HG03066 (cell line): Measurements from ENCODE around the gene SRCIN1.

Experiments used
- ATAC-seq: cut with Tn5 transposase; IDR thresholded peaks from one replicate; pipeline ENCODE4 v1.9.1; 2021; ENCODE audit warnings: low read depth; ENCODE audit not compliant: unreplicated experiment

The SRCIN1 gene

GRCh38 chr17:38566666-38567031 lies 39.1 kb downstream of the SRCIN1 start:
- no peak for ATAC-seq

GRCh38 chr17:38565853-38566665 lies 39.7 kb downstream of the SRCIN1 start:
- no peak for ATAC-seq

GRCh38 chr17:38564869-38565268 lies 40.9 kb downstream of the SRCIN1 start:
- no peak for ATAC-seq

- no peak for ATAC-seq
Measured at GRCh38 chr17:38564254-38564837, 41.4 kb downstream of the SRCIN1 start.

- no peak for ATAC-seq
Measured at GRCh38 chr17:38563362-38564253, 42.1 kb downstream of the SRCIN1 start.

GRCh38 chr17:38562903-38563302 lies 42.8 kb downstream of the SRCIN1 start:
- ATAC-seq, result no peak

- no peak for ATAC-seq
Measured at GRCh38 chr17:38562215-38562569, 43.6 kb downstream of the SRCIN1 start.

- no peak for ATAC-seq
Measured at GRCh38 chr17:38561416-38562214, 44.1 kb downstream of the SRCIN1 start.

GRCh38 chr17:38560503-38561318 lies 45.0 kb downstream of the SRCIN1 start:
- no peak for ATAC-seq

GRCh38 chr17:38559880-38560230 lies 45.9 kb downstream of the SRCIN1 start:
- no peak for ATAC-seq

GRCh38 chr17:38559051-38559879 lies 46.5 kb downstream of the SRCIN1 start:
- no peak for ATAC-seq

GRCh38 chr17:38558728-38559050 lies 47.1 kb downstream of the SRCIN1 start:
- ATAC-seq, result no peak

GRCh38 chr17:38557836-38558727 lies 47.7 kb downstream of the SRCIN1 start:
- ATAC-seq, result no peak

- no peak for ATAC-seq
Measured at GRCh38 chr17:38557396-38557795, 48.4 kb downstream of the SRCIN1 start.

- ATAC-seq, result no peak
Measured at GRCh38 chr17:38556239-38556638, 49.5 kb downstream of the SRCIN1 start.

GRCh38 chr17:38554430-38555350 lies 51.1 kb downstream of the SRCIN1 start:
- ATAC-seq, result no peak

- no peak for ATAC-seq
Measured at GRCh38 chr17:38552343-38552742, 53.4 kb downstream of the SRCIN1 start.
